PC-3 (cell line): ENCODE data around the gene NYAP1.

ENCODE experiments used
- CTCF ChIP-seq: fragments of 300-600 bp; sonication (generic); conservative IDR thresholded peaks from 2 replicates; pipeline ENCODE4 v1.5.1; 2017; ENCODE audit warnings: antibody characterized with exemption, low read depth, mild to moderate bottlenecking, low read length
- EZH2 ChIP-seq: fragments of 300-600 bp; sonication (generic); IDR thresholded peaks from one replicate; pipeline ENCODE4 v1.6.1; 2017; ENCODE audit warnings: antibody characterized with exemption, mild to moderate bottlenecking, low read length; ENCODE audit not compliant: unreplicated experiment
- EZH2phosphoT487 ChIP-seq: fragments of 300-600 bp; sonication (generic); IDR thresholded peaks from 2 replicates; pipeline ENCODE4 v1.6.1; 2018; ENCODE audit warnings: mild to moderate bottlenecking, antibody characterized with exemption, low read length, borderline replicate concordance

GRCh38 chr7:100465702-100466311 lies 17.9 kb upstream of the NYAP1 start:
- peak; percentile 71 for TF ChIP-seq CTCF
- TF ChIP-seq EZH2 = no peak
- TF ChIP-seq EZH2phosphoT487 = no peak
